GM19324 (cell line): ENCODE data around the gene AJAP1.

Experiments
- ATAC-seq: cut with Tn5 transposase; IDR thresholded peaks from one replicate; pipeline ENCODE4 v1.9.1; 2021; ENCODE audit warnings: mild to moderate bottlenecking, moderate library complexity; ENCODE audit not compliant: unreplicated experiment, low FRiP score

Gene AJAP1

GRCh38 chr1:4797016-4797410 lies 142.6 kb downstream of the AJAP1 start:
- ATAC-seq = no peak

GRCh38 chr1:4797429-4797828 lies 143.0 kb downstream of the AJAP1 start:
- ATAC-seq = no peak

GRCh38 chr1:4801192-4801924 lies 146.9 kb downstream of the AJAP1 start:
- no peak for ATAC-seq

- no peak for ATAC-seq
Measured at GRCh38 chr1:4802024-4802423, 147.6 kb downstream of the AJAP1 start.

GRCh38 chr1:4803335-4803734 lies 148.9 kb downstream of the AJAP1 start:
- ATAC-seq = no peak

- no peak for ATAC-seq
Measured at GRCh38 chr1:4805987-4806386, 151.6 kb downstream of the AJAP1 start.

GRCh38 chr1:4820543-4820942 lies 166.1 kb downstream of the AJAP1 start:
- ATAC-seq = no peak

GRCh38 chr1:4825800-4826450 lies 171.5 kb downstream of the AJAP1 start:
- no peak for ATAC-seq

- ATAC-seq = no peak
Measured at GRCh38 chr1:4830707-4831106, 176.3 kb downstream of the AJAP1 start.

- ATAC-seq = no peak
Measured at GRCh38 chr1:4836574-4836973, 182.2 kb downstream of the AJAP1 start.

- ATAC-seq = no peak
Measured at GRCh38 chr1:4837031-4837600, 182.7 kb downstream of the AJAP1 start.

GRCh38 chr1:4837752-4838151 lies 183.3 kb downstream of the AJAP1 start:
- no peak for ATAC-seq

GRCh38 chr1:4838231-4838630 lies 183.8 kb downstream of the AJAP1 start:
- ATAC-seq = no peak
